ENCODE data around the gene ACP1. TPM values are rescaled to one million over a fixed set of nuclear protein-coding genes. Genes with fewer than 3 reads are reported as not detected.

The ACP1 gene
- total RNA-seq, 1 donor from 2014 or later, result 81.4 TPM

DNA sequence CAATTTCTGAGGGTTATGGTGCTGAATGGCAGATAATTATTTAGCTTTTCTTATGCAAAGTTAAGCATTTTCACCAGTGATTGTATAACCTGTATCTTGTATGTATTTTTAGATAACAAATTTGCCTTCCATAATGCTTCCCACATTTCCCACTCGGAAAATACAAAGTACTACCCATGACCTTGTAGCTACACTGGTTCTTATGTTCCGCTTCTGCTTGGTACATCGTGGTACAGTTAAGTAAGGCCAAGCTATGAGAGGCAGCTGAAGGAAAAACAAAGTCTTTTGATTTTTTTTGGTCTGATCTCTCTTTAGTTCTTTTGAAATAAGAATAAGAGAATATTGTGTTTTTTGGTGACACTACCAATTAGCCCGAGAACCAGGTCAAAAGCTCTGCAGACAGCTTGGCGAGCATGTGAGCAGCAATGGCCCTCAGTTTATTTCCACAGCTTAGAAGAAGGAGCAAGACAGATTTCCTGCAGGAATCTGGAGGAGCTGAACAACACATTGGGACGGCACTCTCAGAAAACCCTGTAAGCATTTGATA is 27.7 kb upstream of the ACP1 start:
- peaks cover 36% of the 10 kb centered on the region for H3K36me3 Mint-ChIP-seq (ENCODE audit: unreplicated experiment)
- no peak overlapping the region for H3K27ac Mint-ChIP-seq (ENCODE audit: unreplicated experiment)
- H3K4me1 Mint-ChIP-seq (ENCODE audit: unreplicated experiment), result no peaks in the 10 kb centered on the region
- TF ChIP-seq, protein P1, sequence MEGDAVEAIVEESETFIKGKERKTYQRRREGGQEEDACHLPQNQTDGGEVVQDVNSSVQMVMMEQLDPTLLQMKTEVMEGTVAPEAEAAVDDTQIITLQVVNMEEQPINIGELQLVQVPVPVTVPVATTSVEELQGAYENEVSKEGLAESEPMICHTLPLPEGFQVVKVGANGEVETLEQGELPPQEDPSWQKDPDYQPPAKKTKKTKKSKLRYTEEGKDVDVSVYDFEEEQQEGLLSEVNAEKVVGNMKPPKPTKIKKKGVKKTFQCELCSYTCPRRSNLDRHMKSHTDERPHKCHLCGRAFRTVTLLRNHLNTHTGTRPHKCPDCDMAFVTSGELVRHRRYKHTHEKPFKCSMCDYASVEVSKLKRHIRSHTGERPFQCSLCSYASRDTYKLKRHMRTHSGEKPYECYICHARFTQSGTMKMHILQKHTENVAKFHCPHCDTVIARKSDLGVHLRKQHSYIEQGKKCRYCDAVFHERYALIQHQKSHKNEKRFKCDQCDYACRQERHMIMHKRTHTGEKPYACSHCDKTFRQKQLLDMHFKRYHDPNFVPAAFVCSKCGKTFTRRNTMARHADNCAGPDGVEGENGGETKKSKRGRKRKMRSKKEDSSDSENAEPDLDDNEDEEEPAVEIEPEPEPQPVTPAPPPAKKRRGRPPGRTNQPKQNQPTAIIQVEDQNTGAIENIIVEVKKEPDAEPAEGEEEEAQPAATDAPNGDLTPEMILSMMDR (IDR thresholded peaks at IDR 0.05), result no peak
- H3K27me3 Mint-ChIP-seq (ENCODE audit: unreplicated experiment), result no peaks in the 10 kb centered on the region
- H3K9me3 Mint-ChIP-seq (ENCODE audit: unreplicated experiment), result no peaks in the 10 kb centered on the region
- DNase-seq (ENCODE audit: extremely low spot score, unreplicated experiment), result no peak
- no peak overlapping the region for H3K4me3 Mint-ChIP-seq (ENCODE audit: unreplicated experiment)

GRCh38 chr2:237878-238277 is 26.9 kb upstream of the ACP1 start:
- DNase-seq (ENCODE audit: extremely low spot score, unreplicated experiment), result no peak
- H3K36me3 Mint-ChIP-seq (ENCODE audit: unreplicated experiment), result peaks cover 41% of the 10 kb centered on the region
- H3K9me3 Mint-ChIP-seq (ENCODE audit: unreplicated experiment), result peaks cover 6% of the 10 kb centered on the region
- H3K4me1 Mint-ChIP-seq (ENCODE audit: unreplicated experiment), result no peaks in the 10 kb centered on the region
- H3K27me3 Mint-ChIP-seq (ENCODE audit: unreplicated experiment), result no peaks in the 10 kb centered on the region
- H3K4me3 Mint-ChIP-seq (ENCODE audit: unreplicated experiment), result no peak overlapping the region
- no peak overlapping the region for H3K27ac Mint-ChIP-seq (ENCODE audit: unreplicated experiment)
- TF ChIP-seq, protein P1 (IDR thresholded peaks at IDR 0.05), result no peak

GRCh38 chr2:238431-238830 is 26.3 kb upstream of the ACP1 start:
- Mint-ChIP-seq H3K27me3 (ENCODE audit: unreplicated experiment) (no peaks in the 10 kb centered on the region), H3K4me3 (ENCODE audit: unreplicated experiment) (no peak overlapping the region), H3K9me3 (ENCODE audit: unreplicated experiment) (peaks cover 12% of the 10 kb centered on the region), H3K27ac (ENCODE audit: unreplicated experiment) (no peak overlapping the region), H3K36me3 (ENCODE audit: unreplicated experiment) (peaks cover 42% of the 10 kb centered on the region), H3K4me1 (ENCODE audit: unreplicated experiment) (no peaks in the 10 kb centered on the region)
- TF ChIP-seq, protein P1 (IDR thresholded peaks at IDR 0.05), result no peak
- DNase-seq (ENCODE audit: extremely low spot score, unreplicated experiment), result no peak

GRCh38 chr2:238869-239268 is 25.9 kb upstream of the ACP1 start:
- Mint-ChIP-seq H3K27ac (ENCODE audit: unreplicated experiment) (no peak overlapping the region), H3K9me3 (ENCODE audit: unreplicated experiment) (peaks cover 12% of the 10 kb centered on the region), H3K27me3 (ENCODE audit: unreplicated experiment) (no peaks in the 10 kb centered on the region), H3K4me1 (ENCODE audit: unreplicated experiment) (no peaks in the 10 kb centered on the region), H3K36me3 (ENCODE audit: unreplicated experiment) (peaks cover 42% of the 10 kb centered on the region), H3K4me3 (ENCODE audit: unreplicated experiment) (no peak overlapping the region)
- DNase-seq (ENCODE audit: extremely low spot score, unreplicated experiment), result no peak
- TF ChIP-seq, protein P1 (IDR thresholded peaks at IDR 0.05), result no peak

DNA sequence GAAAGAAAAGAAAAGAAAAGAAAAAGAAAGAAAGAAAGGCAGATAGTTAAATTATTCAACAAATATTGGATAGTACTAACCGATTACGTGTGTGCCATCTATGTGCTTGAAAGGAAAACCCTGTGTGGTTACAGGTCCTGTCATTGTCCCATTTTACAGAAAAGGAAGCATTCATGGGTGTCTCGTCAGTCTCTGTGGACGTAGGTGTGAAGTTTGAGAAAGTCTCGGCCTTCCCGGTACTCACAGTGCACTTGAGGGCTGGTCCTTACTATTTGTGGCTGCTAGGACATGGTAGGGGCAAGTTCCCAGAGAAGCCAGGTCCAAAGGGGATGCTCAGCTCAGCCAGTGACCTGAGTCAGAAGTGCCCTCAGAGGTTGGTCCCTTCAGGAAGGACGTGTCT is 20.2 kb upstream of the ACP1 start:
- peaks cover 12% of the 10 kb centered on the region for H3K9me3 Mint-ChIP-seq (ENCODE audit: unreplicated experiment)
- H3K27ac Mint-ChIP-seq (ENCODE audit: unreplicated experiment), result no peak overlapping the region
- H3K4me3 Mint-ChIP-seq (ENCODE audit: unreplicated experiment), result no peak overlapping the region
- no peaks in the 10 kb centered on the region for H3K27me3 Mint-ChIP-seq (ENCODE audit: unreplicated experiment)
- DNase-seq (ENCODE audit: extremely low spot score, unreplicated experiment), result no peak
- peaks cover 58% of the 10 kb centered on the region for H3K36me3 Mint-ChIP-seq (ENCODE audit: unreplicated experiment)
- H3K4me1 Mint-ChIP-seq (ENCODE audit: unreplicated experiment), result peaks cover 7% of the 10 kb centered on the region
- TF ChIP-seq, protein P1 (IDR thresholded peaks at IDR 0.05), result no peak

Data from osteocyte (in vitro differentiated cells).